Vagina (tissue), 2 donors: Measurements from ENCODE around the gene ISLR.

Experiments used
- CTCF ChIP-seq, 3 experiments: fragments of 450-650 bp in 2 of 3; fragments of 200-600 bp in 1 of 3; sonication (generic) in 1 of 3; IDR thresholded peaks; one replicate each; pipeline ENCODE4 v1.5.1; 2017 to 2019; ENCODE audit warnings: antibody characterized with exemption in 3 of 3, mild to moderate bottlenecking in 2 of 3, moderate library complexity in 2 of 3
- POLR2A ChIP-seq, 2 donors: fragments of 450-650 bp; IDR thresholded peaks; one replicate each; pipeline ENCODE4 v1.6.1; 2017; ENCODE audit warnings: antibody characterized with exemption in 2 of 2, mild to moderate bottlenecking in 2 of 2, moderate library complexity in 2 of 2
- POLR2AphosphoS5 ChIP-seq, 2 donors: sonication (generic); formaldehyde crosslinking; IDR thresholded peaks; one replicate each; pipeline ENCODE4 v1.9.0; 2017; ENCODE audit warnings: antibody characterized with exemption in 2 of 2, mild to moderate bottlenecking in 2 of 2, low read depth in 1 of 2; ENCODE audit not compliant: insufficient read depth in 1 of 2

GRCh38 chr15:74131628-74132413 is 41.7 kb upstream of the ISLR start:
- TF ChIP-seq POLR2A (IDR thresholded peaks at IDR 0.05) = no peak
- no peak for TF ChIP-seq CTCF (IDR thresholded peaks at IDR 0.05)
- no peak for TF ChIP-seq POLR2AphosphoS5 (IDR thresholded peaks at IDR 0.05; ENCODE audit: insufficient read depth in 1 of 2, low read depth in 1 of 2)
